NB4 (cell line): ENCODE measurements around the gene RPL29.

Experiments used
- DNase-seq: peaks from one replicate; pipeline ENCODE4 v3.0.0; 2010; ENCODE audit warnings: low read depth
- H3K4me3 ChIP-seq: one replicate; pipeline ENCODE4 v1.5.1; 2011; ENCODE audit warnings: mild to moderate bottlenecking, low read depth, low read length, moderate library complexity
- CTCF ChIP-seq: IDR thresholded peaks from one replicate; pipeline ENCODE4 v1.5.1; 2012; ENCODE audit warnings: low read depth, low read length
- MAX ChIP-seq: IDR thresholded peaks from 2 replicates; pipeline ENCODE4 v1.6.1; 2011; ENCODE audit warnings: low read depth, low read length
- MYC ChIP-seq: IDR thresholded peaks from 2 replicates; pipeline ENCODE4 v1.6.1; 2011; ENCODE audit warnings: low read depth, low read length
- POLR2A ChIP-seq: IDR thresholded peaks from 2 replicates; pipeline ENCODE4 v1.6.1; 2011; ENCODE audit warnings: mild to moderate bottlenecking; ENCODE audit not compliant: insufficient read length; ENCODE audit errors: extremely low read depth

RPL29 gene

GRCh38 chr3:52039846-52040245 lies 44.2 kb upstream of the RPL29 start:
- DNase-seq = no peak
- TF ChIP-seq MAX (no peak), POLR2A (no peak), MYC (no peak), CTCF (no peak)
- no peak overlapping the region for H3K4me3 ChIP-seq

- no peak for TF ChIP-seq CTCF
- no peak for TF ChIP-seq MYC
- no peak for TF ChIP-seq POLR2A
- no peak for TF ChIP-seq MAX
- H3K4me3 ChIP-seq = no peak overlapping the region
- DNase-seq = no peak
Measured at GRCh38 chr3:52039426-52039825, 43.7 kb upstream of the RPL29 start.

GRCh38 chr3:52038227-52038626 lies 42.5 kb upstream of the RPL29 start:
- no peak for DNase-seq
- TF ChIP-seq MYC = no peak
- TF ChIP-seq MAX = no peak
- no peak for TF ChIP-seq POLR2A
- TF ChIP-seq CTCF = no peak
- no peak overlapping the region for H3K4me3 ChIP-seq

GRCh38 chr3:52037291-52037690 lies 41.6 kb upstream of the RPL29 start:
- no peak for DNase-seq
- TF ChIP-seq POLR2A (no peak), MAX (no peak), CTCF (no peak), MYC (no peak)
- no peak overlapping the region for H3K4me3 ChIP-seq

- no peak for TF ChIP-seq CTCF
- no peak for TF ChIP-seq POLR2A
- no peak for TF ChIP-seq MAX
- TF ChIP-seq MYC = no peak
- no peak overlapping the region for H3K4me3 ChIP-seq
- DNase-seq = no peak
Measured at GRCh38 chr3:52036829-52037228, 41.1 kb upstream of the RPL29 start.

- no peak for TF ChIP-seq CTCF
- TF ChIP-seq POLR2A = no peak
- TF ChIP-seq MYC = no peak
- TF ChIP-seq MAX = no peak
- H3K4me3 ChIP-seq = no peak overlapping the region
- no peak for DNase-seq
Measured at GRCh38 chr3:52036222-52036694, 40.6 kb upstream of the RPL29 start.
